NCI-H446 treated with DMSO at 0.1 percent for 48 hours (cell line): ENCODE results near the gene ROMO1.
"Not testable (repeated sequence)": the region's sequence is repeated elsewhere in the genome, so short reads cannot be mapped to it uniquely, and the experiment has no call there.

ENCODE experiments used
- DNase-seq: peaks from one replicate; lab custom pipeline; 2025; lab: John Stamatoyannopoulos, UW

Gene ROMO1

GRCh38 chr20:35730583-35731468 lies 31.6 kb downstream of the ROMO1 start:
- DNase-seq = no peak

GRCh38 chr20:35731469-35731788 lies 32.2 kb downstream of the ROMO1 start:
- no peak for DNase-seq

GRCh38 chr20:35731862-35732643 lies 32.8 kb downstream of the ROMO1 start:
- DNase-seq = no peak

GRCh38 chr20:35732644-35732982 lies 33.4 kb downstream of the ROMO1 start:
- DNase-seq = no peak

- DNase-seq = no peak
Measured at GRCh38 chr20:35734374-35734773, 35.2 kb downstream of the ROMO1 start.

- no peak for DNase-seq
Measured at GRCh38 chr20:35734777-35735649, 35.8 kb downstream of the ROMO1 start.

GRCh38 chr20:35735826-35736470 lies 36.7 kb downstream of the ROMO1 start:
- DNase-seq = no peak

GRCh38 chr20:35737865-35738333 lies 38.7 kb downstream of the ROMO1 start:
- DNase-seq = no peak

GRCh38 chr20:35738410-35739179 lies 39.4 kb downstream of the ROMO1 start:
- no peak for DNase-seq

GRCh38 chr20:35739294-35740163 lies 40.3 kb downstream of the ROMO1 start:
- DNase-seq = peak; percentile 17

GRCh38 chr20:35741892-35742740 lies 42.9 kb downstream of the ROMO1 start, which contains the start of gene RBM39:
Gene RBM39 (minus strand): TSS chr20:35742260. CDS start chr20:35740874, 1,386 bp downstream.
- peak; percentile 100 for DNase-seq

- DNase-seq = no peak
Measured at GRCh38 chr20:35742741-35743523, 43.7 kb downstream of the ROMO1 start.

- DNase-seq = no peak
Measured at GRCh38 chr20:35743693-35744491, 44.7 kb downstream of the ROMO1 start.

GRCh38 chr20:35744492-35744841 lies 45.3 kb downstream of the ROMO1 start:
- DNase-seq = not testable (repeated sequence)
